CD14-positive monocyte (primary cell): ENCODE results near the gene IGF2BP2. TPM values are rescaled to one million over a fixed set of nuclear protein-coding genes. Genes with fewer than 3 reads are reported as not detected.

Experiments
- DNase-seq, 3 donors: peaks; one replicate each; pipeline ENCODE4 v3.0.0-alpha.2; 2011 to 2022
- H2AFZ ChIP-seq: 2 replicates; pipeline ENCODE4 v1.6.0; 2012; ENCODE audit warnings: mild to moderate bottlenecking, low read depth, low read length, inconsistent platforms; ENCODE audit not compliant: insufficient read depth, poor library complexity, severe bottlenecking
- H3K27ac ChIP-seq, 2 donors: 1 replicate in 1 of 2; 2 replicates in 1 of 2; pipeline ENCODE4 v1.5.1; 2012 to 2013; ENCODE audit warnings: low read length in 2 of 2, control low read depth in 1 of 2, inconsistent platforms in 1 of 2, low read depth in 1 of 2, mild to moderate bottlenecking in 1 of 2
- H3K27me3 ChIP-seq, 2 donors: one replicate each; pipeline versions ENCODE4 v1.6.0 to v1.6.1; 2011 to 2013; ENCODE audit warnings: low read length in 2 of 2; ENCODE audit not compliant: control insufficient read depth in 2 of 2, insufficient read depth in 2 of 2
- H3K36me3 ChIP-seq, 2 donors: replicated peaks in 1 of 2; 1 replicate in 1 of 2; 2 replicates in 1 of 2; pipeline versions ENCODE4 v1.5.1 to v1.6.1; 2012 to 2013; ENCODE audit warnings: low read length in 2 of 2, control low read depth in 1 of 2, inconsistent platforms in 1 of 2, mild to moderate bottlenecking in 1 of 2; ENCODE audit not compliant: insufficient read depth in 2 of 2, control insufficient read depth in 1 of 2
- H3K4me1 ChIP-seq, 2 donors: 1 replicate in 1 of 2; 2 replicates in 1 of 2; pipeline versions ENCODE4 v1.5.1 to v1.6.1; 2012 to 2013; ENCODE audit warnings: low read length in 2 of 2, control low read depth in 1 of 2, inconsistent platforms in 1 of 2, mild to moderate bottlenecking in 1 of 2, moderate library complexity in 1 of 2; ENCODE audit not compliant: insufficient read depth in 2 of 2, control insufficient read depth in 1 of 2
- H3K4me2 ChIP-seq: replicated peaks from 2 replicates; pipeline ENCODE3; 2012; ENCODE audit warnings: low read length, moderate library complexity, mild to moderate bottlenecking; ENCODE audit not compliant: poor library complexity, severe bottlenecking; ENCODE audit errors: extremely low read depth
- H3K4me3 ChIP-seq, 3 experiments: fragments of 200-600 bp in 1 of 3; sonication (generic) in 1 of 3; replicated peaks in 1 of 3; 1 replicate in 2 of 3; 2 replicates in 1 of 3; pipeline ENCODE4 v1.5.1; 2011 to 2013; ENCODE audit warnings: low read length in 3 of 3, mild to moderate bottlenecking in 3 of 3, control low read depth in 2 of 3, low read depth in 2 of 3, inconsistent platforms in 1 of 3, moderate library complexity in 1 of 3
- H3K79me2 ChIP-seq: 2 replicates; pipeline ENCODE4 v1.6.0; 2012; ENCODE audit warnings: mild to moderate bottlenecking, control low read depth, inconsistent platforms, low read length, moderate library complexity; ENCODE audit not compliant: insufficient read depth
- H3K9ac ChIP-seq: 2 replicates; pipeline ENCODE4 v1.6.0; 2017; ENCODE audit warnings: low read length, mild to moderate bottlenecking; ENCODE audit not compliant: insufficient read depth, poor library complexity, severe bottlenecking
- H3K9me3 ChIP-seq, 2 donors: replicated peaks in 1 of 2; 1 replicate in 1 of 2; 2 replicates in 1 of 2; pipeline versions ENCODE4 v1.5.1 to v1.6.1; 2012 to 2013; ENCODE audit warnings: low read length in 2 of 2, control low read depth in 1 of 2; ENCODE audit not compliant: control insufficient read depth in 1 of 2, insufficient read depth in 1 of 2
- H4K20me1 ChIP-seq: 2 replicates; pipeline ENCODE4 v1.6.0; 2012; ENCODE audit warnings: mild to moderate bottlenecking, low read length, control low read depth, moderate library complexity; ENCODE audit not compliant: insufficient read depth
- H3K27ac Mint-ChIP-seq, 7 donors: one replicate each; pipeline ENCODE4 v1.8.0; 2020; ENCODE audit warnings: mild to moderate bottlenecking in 7 of 7, mixed read lengths in 7 of 7, moderate library complexity in 6 of 7, inconsistent platforms in 2 of 7
- H3K27me3 Mint-ChIP-seq, 3 donors: one replicate each; pipeline ENCODE4 v1.8.0; 2021 to 2022; ENCODE audit warnings: low read depth in 3 of 3, mild to moderate bottlenecking in 3 of 3, mixed read lengths in 3 of 3, moderate library complexity in 3 of 3, inconsistent platforms in 1 of 3
- H3K36me3 Mint-ChIP-seq, 2 donors: one replicate each; pipeline ENCODE4 v1.8.0; 2020; ENCODE audit warnings: mixed read lengths in 2 of 2, inconsistent platforms in 1 of 2, mild to moderate bottlenecking in 1 of 2
- H3K4me1 Mint-ChIP-seq: one replicate; pipeline ENCODE4 v1.8.0; 2020; ENCODE audit warnings: mild to moderate bottlenecking, mixed read lengths
- H3K4me3 Mint-ChIP-seq, 2 donors: one replicate each; pipeline ENCODE4 v1.8.0; 2020; ENCODE audit warnings: mild to moderate bottlenecking in 2 of 2, mixed read lengths in 2 of 2, moderate library complexity in 1 of 2
- H3K9me3 Mint-ChIP-seq, 7 donors: one replicate each; pipeline ENCODE4 v1.8.0; 2020 to 2022; ENCODE audit warnings: mixed read lengths in 7 of 7, mild to moderate bottlenecking in 6 of 7, moderate library complexity in 6 of 7, inconsistent platforms in 2 of 7
- CTCF ChIP-seq: fragments of 200-600 bp; IDR thresholded peaks from one replicate; pipeline ENCODE4 v1.8.0; 2022; ENCODE audit warnings: antibody characterized with exemption, mild to moderate bottlenecking
- WGBS: methylation state at CpG from one replicate; pipeline ENCODE4 v1.1.5; 2013; ENCODE audit warnings: missing lambda C conversion rate; ENCODE audit not compliant: insufficient coverage; 5-methylcytosine and 5-hydroxymethylcytosine counted together
- intact Hi-C, 2 donors: fragments of 100-400 bp; cut with micrococcal nuclease; formaldehyde crosslinking; loops; one replicate each; pipeline versions ENCODE4 v1.15.0 to v1.15.1; 2023
- polyA plus RNA-seq, 3 donors: library from polyadenylated mRNA; depleted of rRNA in 1 of 3; unstranded in 2 of 3; stranded (reverse) in 1 of 3; fragments of 300-500 nt in 2 of 3; fragments of >200 nt in 1 of 3; fragmentation: Illumina TruSeq in 2 of 3; gene quantifications; 1 replicate in 2 of 3; 2 replicates in 1 of 3; pipeline ENCODE4 v1.2.3, GENCODE V29; 2012 to 2021

Gene IGF2BP2
- polyA plus RNA-seq, 3 donors: 0.78 to 2.8 (median 1.00) TPM

GRCh38 chr3:185637388-185637787, 187.5 kb downstream of the IGF2BP2 start:
- no peaks in the 10 kb centered on the region for H3K27me3 ChIP-seq
- peaks cover 0 to 7% of the 10 kb centered on the region in 2 donors for H3K36me3 Mint-ChIP-seq
- intact Hi-C loops: no loop called here
- H4K20me1 ChIP-seq: no peaks in the 10 kb centered on the region
- H3K27me3 Mint-ChIP-seq: peaks cover 0 to 3% (median 1%) of the 10 kb centered on the region in 3 donors
- H3K4me3 ChIP-seq: no peak overlapping the region
- peaks cover 5% of the 10 kb centered on the region for H3K4me1 Mint-ChIP-seq
- no peak overlapping the region for H3K4me2 ChIP-seq
- H3K36me3 ChIP-seq: no peaks in the 10 kb centered on the region
- no peak for DNase-seq
- H3K9ac ChIP-seq: no peak overlapping the region
- H3K4me1 ChIP-seq: no peaks in the 10 kb centered on the region
- H3K4me3 Mint-ChIP-seq: no peak overlapping the region
- H3K9me3 ChIP-seq: no peaks in the 10 kb centered on the region
- H3K27ac Mint-ChIP-seq: peak overlapping the region in 1 of 7 donors; percentile 14
- no peak for TF ChIP-seq CTCF
- no peaks in the 10 kb centered on the region for H3K79me2 ChIP-seq
- H2AFZ ChIP-seq: no peak overlapping the region
- 0% methylated on average over 2 of the region's 3 CpGs for WGBS
- no peaks in the 10 kb centered on the region for H3K9me3 Mint-ChIP-seq
- no peak overlapping the region for H3K27ac ChIP-seq

GRCh38 chr3:185632996-185633395, 191.8 kb downstream of the IGF2BP2 start:
- no peaks in the 10 kb centered on the region for H3K9me3 ChIP-seq
- no peaks in the 10 kb centered on the region for H4K20me1 ChIP-seq
- H3K36me3 Mint-ChIP-seq: peaks cover 22 to 30% of the 10 kb centered on the region in 2 donors
- H3K27ac Mint-ChIP-seq: no peak overlapping the region
- no peak overlapping the region for H3K4me2 ChIP-seq
- H3K9ac ChIP-seq: no peak overlapping the region
- peaks cover 13 to 28% of the 10 kb centered on the region in 2 donors for H3K36me3 ChIP-seq
- peaks cover 23% of the 10 kb centered on the region for H3K4me1 Mint-ChIP-seq
- H3K4me3 ChIP-seq: no peak overlapping the region
- no peaks in the 10 kb centered on the region for H3K9me3 Mint-ChIP-seq
- H3K27me3 Mint-ChIP-seq: peaks cover 0 to 2% (median 1%) of the 10 kb centered on the region in 3 donors
- no peak for DNase-seq
- H2AFZ ChIP-seq: no peak overlapping the region
- H3K27ac ChIP-seq: no peak overlapping the region
- intact Hi-C loops: no loop called here
- TF ChIP-seq CTCF: no peak
- H3K79me2 ChIP-seq: no peaks in the 10 kb centered on the region
- peaks cover 7 to 9% of the 10 kb centered on the region in 2 donors for H3K4me1 ChIP-seq
- H3K4me3 Mint-ChIP-seq: no peak overlapping the region
- no peaks in the 10 kb centered on the region for H3K27me3 ChIP-seq
- no CpG with 5 or more reads among the region's 4 CpGs for WGBS
